Measurements from ENCODE around the gene BUD31. TPM values are rescaled to one million over a fixed set of nuclear protein-coding genes. Genes with fewer than 3 reads are reported as not detected.

The BUD31 gene
- total and polyA plus RNA-seq, 2 of the 13 experiments (the other 11 are each of a cell fraction or from before 2014, with no cell fraction given), result 35.1 to 79.1 TPM

- TF ChIP-seq RARA (CRISPR knock-in tag; IDR thresholded peaks at IDR 0.05), result peak; percentile 87
- TF ChIP-seq FOSL2 (CRISPR knock-in tag; IDR thresholded peaks at IDR 0.05), result no peak
- TF ChIP-seq KDM5B (CRISPR knock-in tag; IDR thresholded peaks at IDR 0.05; ENCODE audit: borderline replicate concordance), result no peak; the same call in 1 of the 2 replicates
- no peak for TF ChIP-seq ZNF280D (CRISPR knock-in tag; IDR thresholded peaks at IDR 0.05)
- TF ChIP-seq KDM3A (CRISPR knock-in tag; IDR thresholded peaks at IDR 0.05; ENCODE audit: low read depth), result no peak
- 0 out of 2 replicates have a peak, but pooled peaks have one; percentile 29 for TF ChIP-seq ZNF749 (CRISPR knock-in tag; IDR thresholded peaks at IDR 0.05; ENCODE audit: borderline replicate concordance)
- TF ChIP-seq MZF1 (CRISPR knock-in tag; IDR thresholded peaks at IDR 0.05; ENCODE audit: borderline replicate concordance), result no peak
- TF ChIP-seq ZSCAN21 (CRISPR knock-in tag; IDR thresholded peaks at IDR 0.05; ENCODE audit: borderline replicate concordance), result 0 out of 2 replicates have a peak, but pooled peaks have one; percentile 26
- TF ChIP-seq MIER3 (CRISPR knock-in tag; IDR thresholded peaks at IDR 0.05; ENCODE audit: borderline replicate concordance), result no peak
- TF ChIP-seq ASH2L (IDR thresholded peaks at IDR 0.05; ENCODE audit: insufficient read length, low read depth, low read length), result peak; percentile 1
- TF ChIP-seq ELF1 (CRISPR knock-in tag; IDR thresholded peaks at IDR 0.05), result peak; percentile 50; the same call in 1 of the 2 replicates
- TF ChIP-seq U2AF1 (optimal IDR thresholded peaks at IDR 0.05; ENCODE audit: low read depth, low read length), result no peak
- TF ChIP-seq SMAD3 (CRISPR knock-in tag; IDR thresholded peaks at IDR 0.05), result no peak
- no peak for TF ChIP-seq RBAK (CRISPR knock-in tag; IDR thresholded peaks at IDR 0.05)
- TF ChIP-seq ZNF784 (CRISPR knock-in tag; IDR thresholded peaks at IDR 0.05; ENCODE audit: borderline replicate concordance), result peak; percentile 46; the same call in 1 of the 2 replicates
- TF ChIP-seq AGO2 (optimal IDR thresholded peaks at IDR 0.05; ENCODE audit: low read depth, low read length), result peak; percentile 65
- TF ChIP-seq JUN (CRISPR knock-in tag; IDR thresholded peaks at IDR 0.05), result no peak
- no peak for TF ChIP-seq HNRNPK (IDR thresholded peaks at IDR 0.05; ENCODE audit: low read depth, low read length, poor library complexity, severe bottlenecking)
- 0 out of 2 replicates have a peak, but pooled peaks have one; percentile 29 for TF ChIP-seq CSRNP1 (CRISPR knock-in tag; IDR thresholded peaks at IDR 0.05)
- TF ChIP-seq SRF (IDR thresholded peaks at IDR 0.05; ENCODE audit: low read depth, low read length), result peak; percentile 87
- TF ChIP-seq SRSF1 (optimal IDR thresholded peaks at IDR 0.05; ENCODE audit: low read depth, low read length), result no peak
- peak; percentile 50 for TF ChIP-seq SAP130 (CRISPR knock-in tag; IDR thresholded peaks at IDR 0.05; ENCODE audit: low read depth)
Observed at GRCh38 chr7:99380823-99381663, 27.7 kb upstream of the BUD31 start (continued).

Measured in HepG2 (cell line).